ENCODE results near the gene BRAF.

- TF ChIP-seq EZH2 (IDR thresholded peaks at IDR 0.05; ENCODE audit: low read length, unreplicated experiment) = no peak
- no peak for TF ChIP-seq CTCF (conservative IDR thresholded peaks at IDR 0.05; ENCODE audit: low read depth, low read length)
- no peak for TF ChIP-seq EZH2phosphoT487 (IDR thresholded peaks at IDR 0.05; ENCODE audit: borderline replicate concordance, low read length)
Measured at GRCh38 chr7:140876519-140877248, 48.0 kb downstream of the BRAF start.

Measured in PC-3 (cell line).